OCI-LY1 (cell line): ENCODE data around the gene CDH4.

Experiments
- CTCF ChIP-seq: fragments of 200-600 bp; sonication (generic), shearing (Covaris generic); IDR thresholded peaks from 2 replicates; pipeline ENCODE4 v1.5.1; 2017; ENCODE audit warnings: mild to moderate bottlenecking, antibody characterized with exemption, low read length, moderate library complexity, mixed read lengths
- EZH2 ChIP-seq: fragments of 200-600 bp; sonication (generic), shearing (Covaris generic); IDR thresholded peaks from 2 replicates; pipeline ENCODE4 v1.8.0; 2017; ENCODE audit warnings: borderline replicate concordance, mixed run types, mild to moderate bottlenecking, antibody characterized with exemption, low read length, moderate library complexity, mixed read lengths

- no peak for TF ChIP-seq CTCF
- no peak for TF ChIP-seq EZH2
Measured at GRCh38 chr20:61989741-61990140, 737.7 kb downstream of the CDH4 start.
